Activated CD4-positive, alpha-beta memory T cell treated with anti-CD3 and anti-CD28 coated beads for 36 hours (primary cell): ENCODE results near the gene DNAJC3. TPM values are rescaled to one million over a fixed set of nuclear protein-coding genes. Genes with fewer than 3 reads are reported as not detected.
A peak's percentile ranks its signal among the peaks of the same experiment; 100 is the strongest.

Experiments used
- CTCF ChIA-PET: fragments of 350-600 bp; sonication (Branson Sonifier 250); formaldehyde crosslinking; loops from one replicate; lab custom pipeline; 2021; ENCODE audit warnings: antibody characterized with exemption, inconsistent platforms; lab: Charles Lee
- POLR2A ChIA-PET: fragments of 350-600 bp; sonication (Branson Sonifier 250); formaldehyde crosslinking; loops from one replicate; lab custom pipeline; 2021; ENCODE audit warnings: antibody characterized with exemption; lab: Charles Lee
- DNase-seq: peaks from one replicate; pipeline ENCODE4 v3.0.0-alpha.2; 2020
- H3K27ac Mint-ChIP-seq: one replicate; pipeline ENCODE4 v1.8.0; 2021; ENCODE audit warnings: mixed read lengths
- H3K27me3 Mint-ChIP-seq: one replicate; pipeline ENCODE4 v1.8.0; 2021; ENCODE audit warnings: mixed read lengths
- H3K36me3 Mint-ChIP-seq: one replicate; pipeline ENCODE4 v1.8.0; 2021; ENCODE audit warnings: mixed read lengths
- H3K4me1 Mint-ChIP-seq: one replicate; pipeline ENCODE4 v1.8.0; 2021; ENCODE audit warnings: low read depth, mixed read lengths
- H3K4me3 Mint-ChIP-seq: one replicate; pipeline ENCODE4 v1.8.0; 2021; ENCODE audit warnings: mild to moderate bottlenecking, mixed read lengths
- H3K9me3 Mint-ChIP-seq: one replicate; pipeline ENCODE4 v1.8.0; 2021; ENCODE audit warnings: mixed read lengths
- intact Hi-C: fragments of 100-400 bp; cut with micrococcal nuclease; formaldehyde crosslinking; loops from one replicate; pipeline ENCODE4 v1.15.1; 2023
- total RNA-seq, 2 experiments: library from RNA; stranded (reverse); gene quantifications; one replicate each; pipeline ENCODE4 v1.2.3, GENCODE V29; 2021

Gene DNAJC3
- total RNA-seq, 2 experiments from 2014 or later = 19.2 to 20.1 TPM

GRCh38 chr13:95833126-95833525, 156.2 kb downstream of the DNAJC3 start:
- POLR2A ChIA-PET = no interaction called here
- Mint-ChIP-seq H3K36me3 (no peaks in the 10 kb centered on the region), H3K27ac (no peak overlapping the region), H3K27me3 (peaks cover 10% of the 10 kb centered on the region), H3K4me3 (no peak overlapping the region), H3K9me3 (peaks cover 11% of the 10 kb centered on the region), H3K4me1 (no peaks in the 10 kb centered on the region)
- CTCF ChIA-PET = interaction anchor here (0.8 to 7.3 kb wide), 28 partner anchors 9 to 429 kb away, joined by 3 to 192 read pairs (median 5); partner anchors contain the start of gene DNAJC3
- intact Hi-C loops = no loop called here
- DNase-seq = no peak

GRCh38 chr13:95833719-95834118, 156.8 kb downstream of the DNAJC3 start:
- intact Hi-C loops = loop anchor here (1.0 kb wide), 4 partner anchors 173 to 339 kb away; no protein-coding TSS in a partner anchor
- POLR2A ChIA-PET = interaction anchor here (0.6 kb wide), 1 partner anchor 211 kb away, joined by 3 read pairs; no protein-coding TSS in a partner anchor

GRCh38 chr13:95834134-95834765, 157.3 kb downstream of the DNAJC3 start:
- Mint-ChIP-seq H3K4me1 (no peaks in the 10 kb centered on the region), H3K9me3 (peaks cover 6% of the 10 kb centered on the region), H3K27ac (no peak overlapping the region), H3K27me3 (peaks cover 10% of the 10 kb centered on the region), H3K36me3 (no peaks in the 10 kb centered on the region), H3K4me3 (no peak overlapping the region)
- intact Hi-C loops = loop anchor here (1.0 kb wide), 4 partner anchors 174 to 340 kb away; no protein-coding TSS in a partner anchor
- DNase-seq = peak; percentile 78
- ChIA-PET POLR2A (interaction anchor here (0.6 kb wide), 1 partner anchor 212 kb away, joined by 3 read pairs; no protein-coding TSS in a partner anchor), CTCF (interaction anchor here (0.6 to 7.3 kb wide), 45 partner anchors 10 to 538 kb away, joined by 3 to 192 read pairs (median 4); partner anchors contain the start of gene DNAJC3)

More at GRCh38 chr13:95833719-95834118, 156.8 kb downstream of the DNAJC3 start:
- Mint-ChIP-seq H3K4me1 (no peaks in the 10 kb centered on the region), H3K9me3 (peaks cover 7% of the 10 kb centered on the region), H3K36me3 (no peaks in the 10 kb centered on the region), H3K4me3 (no peak overlapping the region), H3K27ac (no peak overlapping the region), H3K27me3 (peaks cover 6% of the 10 kb centered on the region)
- DNase-seq = no peak
- CTCF ChIA-PET = interaction anchor here (0.6 to 7.3 kb wide), 45 partner anchors 10 to 537 kb away, joined by 3 to 192 read pairs (median 4); partner anchors contain the start of gene DNAJC3

- intact Hi-C loops = no loop called here
- no peak for DNase-seq
- ChIA-PET CTCF (no interaction called here), POLR2A (no interaction called here)
- no peaks in the 10 kb centered on the region for H3K4me1 Mint-ChIP-seq
- H3K9me3 Mint-ChIP-seq = peaks cover 2% of the 10 kb centered on the region
- no peaks in the 10 kb centered on the region for H3K36me3 Mint-ChIP-seq
- H3K27ac Mint-ChIP-seq = no peak overlapping the region
- peaks cover 15% of the 10 kb centered on the region for H3K27me3 Mint-ChIP-seq
- no peak overlapping the region for H3K4me3 Mint-ChIP-seq
Measured at GRCh38 chr13:95841894-95842293, 165.0 kb downstream of the DNAJC3 start.

GRCh38 chr13:95842898-95843297, 166.0 kb downstream of the DNAJC3 start:
- Mint-ChIP-seq H3K4me1 (no peaks in the 10 kb centered on the region), H3K36me3 (no peaks in the 10 kb centered on the region), H3K27me3 (peaks cover 13% of the 10 kb centered on the region), H3K27ac (no peak overlapping the region), H3K9me3 (no peaks in the 10 kb centered on the region), H3K4me3 (no peak overlapping the region)
- intact Hi-C loops = no loop called here
- ChIA-PET CTCF (interaction anchor here (1.0 to 2.6 kb wide), 2 partner anchors 8 to 9 kb away, joined by 4 to 7 read pairs; no protein-coding TSS in a partner anchor), POLR2A (no interaction called here)
- DNase-seq = no peak

Other genes with a start within 250 kb of the DNAJC3 start
- not detected for gene CLDN10, start 124.4 kb upstream of the DNAJC3 start, total RNA-seq
- under 1 TPM; 0.17 to 0.33 TPM for gene DZIP1, start 32.4 kb upstream of the DNAJC3 start, total RNA-seq